Activated naive CD4-positive, alpha-beta T cell treated with anti-CD3 and anti-CD28 coated beads, Interleukin-2, amount 10 ng/mL, durations not matched to agents 7 days and 5 days (primary cell): ENCODE results near the gene CRX.

ENCODE experiments used
- CTCF ChIA-PET: fragments of 350-600 bp; sonication (Branson Sonifier 250); formaldehyde crosslinking; loops from one replicate; lab custom pipeline; 2021; ENCODE audit warnings: antibody characterized with exemption; lab: Charles Lee
- DNase-seq: peaks from one replicate; pipeline ENCODE4 v3.0.0-alpha.2; 2020
- H3K27ac Mint-ChIP-seq: one replicate; pipeline ENCODE4 v1.8.0; 2021; ENCODE audit warnings: mild to moderate bottlenecking, moderate library complexity, mixed read lengths
- H3K27me3 Mint-ChIP-seq: one replicate; pipeline ENCODE4 v1.8.0; 2021; ENCODE audit warnings: mild to moderate bottlenecking, mixed read lengths
- H3K36me3 Mint-ChIP-seq: one replicate; pipeline ENCODE4 v1.8.0; 2021; ENCODE audit warnings: mixed read lengths
- H3K4me1 Mint-ChIP-seq: one replicate; pipeline ENCODE4 v1.8.0; 2021; ENCODE audit warnings: mixed read lengths
- H3K4me3 Mint-ChIP-seq: one replicate; pipeline ENCODE4 v1.8.0; 2021; ENCODE audit warnings: mild to moderate bottlenecking, moderate library complexity, mixed read lengths
- H3K9me3 Mint-ChIP-seq: one replicate; pipeline ENCODE4 v1.8.0; 2021; ENCODE audit warnings: mixed read lengths

CRX gene

DNA sequence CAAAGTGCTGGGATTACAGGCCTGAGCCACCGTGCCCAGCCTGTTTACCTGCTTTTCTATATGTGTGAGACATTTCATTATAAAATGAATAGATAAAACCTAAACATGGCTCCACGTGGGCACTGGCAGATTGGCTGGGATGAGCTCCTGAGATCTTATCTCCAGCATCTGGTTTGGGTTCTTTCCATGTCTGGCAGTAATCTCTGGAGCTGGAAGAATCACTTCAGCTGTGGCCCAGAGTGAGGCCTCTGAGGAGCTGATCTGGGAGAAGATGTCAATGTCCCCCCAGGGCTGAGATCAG is 69.8 kb downstream of the CRX start:
- Mint-ChIP-seq H3K27me3 (no peaks in the 10 kb centered on the region), H3K9me3 (no peaks in the 10 kb centered on the region), H3K4me3 (no peak overlapping the region), H3K36me3 (no peaks in the 10 kb centered on the region), H3K4me1 (no peaks in the 10 kb centered on the region), H3K27ac (no peak overlapping the region)
- no peak for DNase-seq
- CTCF ChIA-PET, result interaction anchor here (0.8 kb wide), 1 partner anchor 23 kb away, joined by 3 read pairs; no protein-coding TSS in a partner anchor

DNA sequence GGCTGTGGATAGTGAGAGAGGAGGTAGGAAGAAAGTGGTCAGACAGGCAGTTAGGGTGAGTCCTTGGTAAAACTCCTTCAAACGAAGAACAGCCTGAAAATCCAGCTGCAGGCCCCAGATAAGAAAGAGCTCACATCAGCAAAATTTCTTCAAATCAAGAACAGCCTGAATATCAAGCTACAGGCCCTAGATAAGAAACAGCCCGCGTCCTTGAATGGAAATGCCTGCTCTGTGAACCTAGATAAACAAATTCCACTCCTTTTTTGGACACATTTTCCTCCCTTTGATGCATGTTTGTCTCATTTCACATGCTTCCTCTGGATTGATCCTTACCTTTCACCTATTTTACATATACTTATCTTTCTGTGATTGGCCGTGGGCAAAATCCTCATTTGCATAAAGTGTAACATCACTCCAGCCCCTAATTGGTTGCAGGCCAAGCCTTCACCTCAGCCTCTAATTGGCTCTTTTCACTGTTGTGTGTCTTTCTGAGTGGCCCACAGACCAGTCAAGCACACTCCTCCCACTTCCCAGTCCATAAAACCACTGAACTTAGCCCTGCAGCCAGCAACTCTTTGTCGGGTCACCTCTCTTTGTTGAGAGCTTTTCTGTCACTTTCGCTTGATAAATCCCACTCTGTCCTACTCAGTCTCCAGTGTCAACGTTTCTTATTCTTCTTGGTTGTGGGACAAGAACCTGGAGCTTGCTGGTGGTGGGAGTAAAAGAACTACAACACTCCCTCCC is 70.4 kb downstream of the CRX start:
- Mint-ChIP-seq H3K4me1 (no peaks in the 10 kb centered on the region), H3K9me3 (no peaks in the 10 kb centered on the region), H3K36me3 (no peaks in the 10 kb centered on the region), H3K4me3 (no peak overlapping the region), H3K27ac (no peak overlapping the region), H3K27me3 (no peaks in the 10 kb centered on the region)
- DNase-seq, result no peak
- CTCF ChIA-PET, result interaction anchor here (0.8 kb wide), 1 partner anchor 24 kb away, joined by 3 read pairs; no protein-coding TSS in a partner anchor
